SIG-M5 treated with dmso at 0.1 percent for 504 hours (cell line): ENCODE results near the gene NKX1-2.
A peak's percentile ranks its signal among the peaks of the same experiment; 100 is the strongest.

ENCODE experiments used
- DNase-seq: peaks from one replicate; lab custom pipeline; 2025; ENCODE audit not compliant: unreplicated experiment; lab: John Stamatoyannopoulos, UW

The NKX1-2 gene

GRCh38 chr10:124450012-124450782 lies at the start of gene NKX1-2:
Gene NKX1-2 (minus strand): TSS chr10:124450035. CDS start chr10:124449943, 92 bp downstream.
- DNase-seq, result no peak

- DNase-seq, result no peak
These were observed 48.2 kb upstream of the NKX1-2 start for GRCh38 chr10:124498056-124498455.

- DNase-seq, result no peak
These were observed 47.5 kb upstream of the NKX1-2 start for GRCh38 chr10:124497196-124497881.

- DNase-seq, result no peak
These were observed 46.8 kb upstream of the NKX1-2 start for GRCh38 chr10:124496620-124497019.

- no peak for DNase-seq
These were observed 46.3 kb upstream of the NKX1-2 start for GRCh38 chr10:124496150-124496549.

- DNase-seq, result no peak
These were observed 45.9 kb upstream of the NKX1-2 start for GRCh38 chr10:124495725-124496124.

- peak; percentile 46 for DNase-seq
These were observed 45.3 kb upstream of the NKX1-2 start for GRCh38 chr10:124495162-124495561.

GRCh38 chr10:124494046-124494807 lies 44.4 kb upstream of the NKX1-2 start:
- DNase-seq, result no peak

GRCh38 chr10:124493214-124493882 lies 43.5 kb upstream of the NKX1-2 start:
- DNase-seq, result no peak

GRCh38 chr10:124492266-124492665 lies 42.4 kb upstream of the NKX1-2 start:
- no peak for DNase-seq

GRCh38 chr10:124491105-124491504 lies 41.3 kb upstream of the NKX1-2 start:
- no peak for DNase-seq

GRCh38 chr10:124486635-124487034 lies 36.8 kb upstream of the NKX1-2 start:
- no peak for DNase-seq

GRCh38 chr10:124484661-124485060 lies 34.8 kb upstream of the NKX1-2 start:
- no peak for DNase-seq

GRCh38 chr10:124484031-124484430 lies 34.2 kb upstream of the NKX1-2 start:
- DNase-seq, result no peak

- no peak for DNase-seq
These were observed 33.0 kb upstream of the NKX1-2 start for GRCh38 chr10:124482876-124483275.

GRCh38 chr10:124482236-124482800 lies 32.5 kb upstream of the NKX1-2 start:
- DNase-seq, result no peak

- DNase-seq, result no peak
These were observed 31.9 kb upstream of the NKX1-2 start for GRCh38 chr10:124481717-124482116.

- no peak for DNase-seq
These were observed 31.0 kb upstream of the NKX1-2 start for GRCh38 chr10:124480860-124481259.

- DNase-seq, result no peak
These were observed 28.7 kb upstream of the NKX1-2 start for GRCh38 chr10:124478515-124478914.

- no peak for DNase-seq
These were observed 28.0 kb upstream of the NKX1-2 start for GRCh38 chr10:124477614-124478363.
